Sigmoid colon (tissue), 3 donors: ENCODE data around the gene SLC9A9.

Experiments
- CTCF ChIP-seq, 4 experiments: fragments of 450-650 bp in 3 of 4; fragments of 200-600 bp in 1 of 4; IDR thresholded peaks; one replicate each; pipeline ENCODE4 v1.5.1; 2016 to 2019; ENCODE audit warnings: antibody characterized with exemption in 4 of 4, mild to moderate bottlenecking in 3 of 4, moderate library complexity in 2 of 4
- POLR2A ChIP-seq, 2 donors: fragments of 450-650 bp; IDR thresholded peaks; one replicate each; pipeline ENCODE4 v1.6.1; 2016; ENCODE audit warnings: antibody characterized with exemption in 2 of 2, mild to moderate bottlenecking in 2 of 2, moderate library complexity in 2 of 2

- no peak for TF ChIP-seq CTCF (IDR thresholded peaks at IDR 0.05)
- TF ChIP-seq POLR2A (IDR thresholded peaks at IDR 0.05), result no peak
These were observed 383.4 kb downstream of the SLC9A9 start for GRCh38 chr3:143464850-143465249.
